IPS-20b (cell line): ENCODE results near the gene SPI1.

Experiments used
- H3K27ac ChIP-seq: one replicate; pipeline ENCODE4 v1.5.1; 2013; ENCODE audit warnings: low read length
- H3K27me3 ChIP-seq: 2 replicates; pipeline ENCODE4 v1.6.1; 2013; ENCODE audit warnings: mild to moderate bottlenecking, low read length, inconsistent platforms; ENCODE audit not compliant: insufficient read depth
- H3K36me3 ChIP-seq: 2 replicates; pipeline ENCODE4 v1.6.1; 2013; ENCODE audit warnings: low read depth, mild to moderate bottlenecking, inconsistent platforms, low read length, moderate library complexity; ENCODE audit not compliant: insufficient read depth
- H3K4me1 ChIP-seq: 2 replicates; pipeline ENCODE4 v1.6.1; 2013; ENCODE audit warnings: mild to moderate bottlenecking, control low read depth, inconsistent platforms, low read length, moderate library complexity; ENCODE audit not compliant: insufficient read depth
- H3K4me3 ChIP-seq: 2 replicates; pipeline ENCODE4 v1.5.1; 2013; ENCODE audit warnings: mild to moderate bottlenecking, low read length, inconsistent platforms
- H3K9ac ChIP-seq: 2 replicates; pipeline ENCODE4 v1.6.1; 2013; ENCODE audit warnings: low read depth, mild to moderate bottlenecking, inconsistent platforms, low read length, moderate library complexity
- H3K9me3 ChIP-seq: 2 replicates; pipeline ENCODE4 v1.6.1; 2013; ENCODE audit warnings: mild to moderate bottlenecking, low read depth, low read length, inconsistent platforms; ENCODE audit not compliant: insufficient read depth

The SPI1 gene

DNA sequence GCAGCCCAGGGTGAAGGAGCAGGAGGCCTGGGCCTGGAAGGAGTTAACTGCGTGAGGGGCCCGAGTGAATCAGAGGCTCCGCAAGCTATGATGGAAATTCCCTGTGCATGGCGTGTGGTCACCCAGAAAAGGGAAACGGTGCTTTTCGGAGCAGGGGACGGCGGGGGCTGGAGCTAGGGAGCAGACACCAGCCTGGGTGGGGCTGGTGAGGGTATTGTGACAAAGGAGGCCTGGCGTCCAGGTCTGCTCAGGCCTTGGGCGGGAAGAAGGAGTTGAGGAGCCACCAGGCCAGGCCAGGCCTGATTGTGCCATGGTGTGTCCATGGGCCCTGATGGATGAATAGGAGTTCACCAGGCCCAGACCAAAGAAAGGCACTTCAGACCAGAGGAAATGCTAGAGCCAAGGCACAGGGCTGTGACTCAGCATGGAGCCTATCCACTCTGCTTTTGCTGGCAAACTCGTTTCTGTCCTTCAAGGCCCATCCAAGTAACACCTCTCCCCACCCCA, 12.8 kb upstream of the SPI1 start:
- Histone ChIP-seq H3K9ac (no peak overlapping the region; the same call in 1 of the 2 replicates), H3K4me3 (no peak overlapping the region), H3K27me3 (no peaks in the 10 kb centered on the region), H3K4me1 (no peaks in the 10 kb centered on the region), H3K9me3 (no peaks in the 10 kb centered on the region), H3K36me3 (no peaks in the 10 kb centered on the region), H3K27ac (no peak overlapping the region)

DNA sequence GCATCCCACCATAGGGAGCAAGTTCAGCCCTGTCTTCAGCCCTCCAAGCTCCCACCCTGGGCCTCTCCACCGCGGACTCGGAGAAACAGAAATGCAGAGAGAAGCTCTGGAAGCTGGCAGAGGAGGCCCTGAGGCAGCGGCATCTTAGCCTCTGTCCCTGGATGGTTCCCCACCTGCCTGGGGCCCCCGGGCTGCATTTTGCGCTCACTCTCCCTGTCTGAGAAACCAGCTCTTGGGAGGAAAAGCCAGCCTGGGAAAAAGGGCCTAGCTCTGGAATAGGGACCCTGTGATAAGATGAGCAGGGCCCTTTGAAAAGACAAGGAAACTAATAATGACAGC, 12.0 kb upstream of the SPI1 start:
- H3K4me3 ChIP-seq, result no peak overlapping the region
- H3K4me1 ChIP-seq, result no peaks in the 10 kb centered on the region
- H3K36me3 ChIP-seq, result no peaks in the 10 kb centered on the region
- no peaks in the 10 kb centered on the region for H3K9me3 ChIP-seq
- no peak overlapping the region for H3K27ac ChIP-seq
- H3K27me3 ChIP-seq, result no peaks in the 10 kb centered on the region
- H3K9ac ChIP-seq, result no peak overlapping the region

GRCh38 chr11:47389577-47390421, 11.5 kb upstream of the SPI1 start:
- H3K27me3 ChIP-seq, result no peaks in the 10 kb centered on the region
- H3K4me3 ChIP-seq, result no peak overlapping the region
- H3K9ac ChIP-seq, result no peak overlapping the region
- no peaks in the 10 kb centered on the region for H3K9me3 ChIP-seq
- no peak overlapping the region for H3K27ac ChIP-seq
- no peaks in the 10 kb centered on the region for H3K4me1 ChIP-seq
- no peaks in the 10 kb centered on the region for H3K36me3 ChIP-seq

- H3K9ac ChIP-seq, result no peak overlapping the region
- H3K36me3 ChIP-seq, result no peaks in the 10 kb centered on the region
- no peaks in the 10 kb centered on the region for H3K27me3 ChIP-seq
- no peak overlapping the region for H3K27ac ChIP-seq
- H3K9me3 ChIP-seq, result no peaks in the 10 kb centered on the region
- no peak overlapping the region for H3K4me3 ChIP-seq
- H3K4me1 ChIP-seq, result no peaks in the 10 kb centered on the region
Measured at GRCh38 chr11:47388697-47389576, 10.6 kb upstream of the SPI1 start.

- Histone ChIP-seq H3K9me3 (no peaks in the 10 kb centered on the region), H3K9ac (no peak overlapping the region), H3K27ac (no peak overlapping the region), H3K27me3 (no peaks in the 10 kb centered on the region), H3K36me3 (no peaks in the 10 kb centered on the region), H3K4me1 (no peaks in the 10 kb centered on the region), H3K4me3 (no peak overlapping the region)
Measured at GRCh38 chr11:47387944-47388696, 9.8 kb upstream of the SPI1 start.

DNA sequence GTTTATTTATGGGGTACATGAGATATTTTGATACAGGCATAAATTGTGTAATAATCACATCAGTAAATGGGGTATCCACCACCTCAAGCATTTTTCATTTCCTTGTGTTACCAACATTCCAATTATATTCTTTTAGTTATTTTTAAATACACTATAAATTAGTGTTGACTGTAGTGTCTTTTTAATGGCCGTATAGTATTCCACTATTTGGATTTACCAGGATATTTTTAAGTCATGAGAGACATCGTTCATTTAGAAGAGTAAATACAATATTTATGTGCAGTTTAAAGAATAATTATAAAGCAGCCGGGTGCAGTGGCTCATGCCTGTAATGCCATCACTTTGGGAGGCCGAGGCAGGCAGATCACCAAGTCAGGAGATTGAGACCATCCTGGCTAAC, 6.2 kb upstream of the SPI1 start:
- no peak overlapping the region for H3K27ac ChIP-seq
- H3K9me3 ChIP-seq, result no peaks in the 10 kb centered on the region
- no peaks in the 10 kb centered on the region for H3K4me1 ChIP-seq
- H3K36me3 ChIP-seq, result no peaks in the 10 kb centered on the region
- H3K4me3 ChIP-seq, result no peak overlapping the region
- H3K27me3 ChIP-seq, result no peaks in the 10 kb centered on the region
- no peak overlapping the region for H3K9ac ChIP-seq

DNA sequence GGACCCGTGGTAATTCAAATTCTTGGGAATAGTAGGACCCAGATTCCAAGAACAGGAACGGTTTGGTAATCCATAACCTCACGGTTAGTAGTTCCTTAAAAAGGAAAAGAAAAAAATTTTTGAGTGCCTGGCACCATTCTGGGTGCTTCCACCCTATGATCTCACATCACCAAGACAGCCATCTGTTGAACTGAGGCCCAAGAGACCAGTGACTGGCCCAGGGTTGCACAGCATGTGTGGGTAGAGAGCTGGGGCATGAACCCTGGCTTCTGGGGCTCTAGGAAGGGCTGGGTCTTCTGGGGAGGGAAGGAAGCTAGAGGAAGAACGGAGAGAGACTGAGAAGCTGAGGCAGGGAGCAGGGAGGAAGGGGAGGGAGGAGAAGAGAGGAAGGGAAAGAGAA, 4.7 kb upstream of the SPI1 start:
- Histone ChIP-seq H3K27me3 (no peaks in the 10 kb centered on the region), H3K4me1 (no peaks in the 10 kb centered on the region), H3K27ac (no peak overlapping the region), H3K9me3 (no peaks in the 10 kb centered on the region), H3K36me3 (no peaks in the 10 kb centered on the region), H3K9ac (no peak overlapping the region), H3K4me3 (no peak overlapping the region)

DNA sequence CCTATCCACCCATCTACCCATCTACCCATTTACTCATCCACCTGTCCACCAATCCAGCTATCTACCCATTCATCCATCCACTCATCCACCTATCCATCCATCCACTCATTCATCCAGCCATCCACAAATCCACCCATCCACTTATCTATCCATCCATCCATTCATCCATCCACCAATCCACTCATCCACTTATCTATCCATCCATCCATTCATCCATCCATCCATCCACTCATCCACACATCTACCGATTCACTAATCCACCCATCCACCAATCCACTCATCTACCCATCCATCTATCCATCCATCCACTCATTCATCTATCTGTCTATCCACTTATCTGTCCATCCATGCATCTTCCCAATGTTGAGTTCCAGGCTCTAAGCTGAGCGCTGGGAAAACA, 1.7 kb upstream of the SPI1 start:
- no peaks in the 10 kb centered on the region for H3K36me3 ChIP-seq
- H3K27ac ChIP-seq, result no peak overlapping the region
- no peaks in the 10 kb centered on the region for H3K4me1 ChIP-seq
- H3K4me3 ChIP-seq, result no peak overlapping the region
- no peaks in the 10 kb centered on the region for H3K9me3 ChIP-seq
- no peak overlapping the region for H3K9ac ChIP-seq
- H3K27me3 ChIP-seq, result no peaks in the 10 kb centered on the region

DNA sequence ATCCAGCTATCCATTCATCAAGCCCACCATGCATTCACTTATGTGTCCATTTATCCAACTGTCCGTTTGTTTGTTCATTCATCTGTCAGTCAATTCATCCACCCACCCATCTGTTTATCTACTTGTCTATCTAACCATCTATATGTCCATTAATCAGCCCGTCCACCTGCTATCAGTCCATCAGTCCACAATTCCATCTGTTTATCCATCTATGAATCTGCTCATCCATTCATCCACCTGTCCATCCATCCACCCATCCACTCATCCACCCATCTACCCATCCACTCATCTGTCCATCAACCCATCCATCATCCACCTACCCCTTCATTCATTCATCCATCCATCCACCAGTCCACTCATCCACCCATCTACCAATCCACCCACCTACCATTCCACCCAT, 970 bp upstream of the SPI1 start:
- Histone ChIP-seq H3K36me3 (no peaks in the 10 kb centered on the region), H3K27me3 (no peaks in the 10 kb centered on the region), H3K9ac (no peak overlapping the region), H3K4me1 (no peaks in the 10 kb centered on the region), H3K4me3 (no peak overlapping the region), H3K27ac (no peak overlapping the region), H3K9me3 (no peaks in the 10 kb centered on the region)

DNA sequence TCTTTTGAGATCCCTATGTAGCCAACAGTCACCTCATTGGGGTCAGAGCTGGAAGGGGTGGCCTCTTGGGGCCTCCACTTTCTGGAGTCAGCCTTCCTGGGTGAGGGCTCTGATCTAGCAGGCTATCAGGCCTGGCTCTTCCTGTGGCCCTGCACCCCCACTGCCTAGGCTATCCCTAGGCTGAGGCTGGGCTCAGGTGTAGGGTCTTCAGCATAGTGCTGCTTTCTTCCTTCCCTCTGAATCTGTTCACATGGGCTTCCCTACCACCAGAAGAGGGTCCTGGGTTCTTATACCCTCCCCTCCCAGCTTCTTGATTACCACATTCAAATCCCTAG, 456 bp upstream of the SPI1 start:
- no peaks in the 10 kb centered on the region for H3K27me3 ChIP-seq
- no peak overlapping the region for H3K27ac ChIP-seq
- H3K4me3 ChIP-seq, result no peak overlapping the region
- H3K36me3 ChIP-seq, result no peaks in the 10 kb centered on the region
- H3K9me3 ChIP-seq, result no peaks in the 10 kb centered on the region
- no peaks in the 10 kb centered on the region for H3K4me1 ChIP-seq
- no peak overlapping the region for H3K9ac ChIP-seq

- Histone ChIP-seq H3K9ac (no peak overlapping the region), H3K9me3 (no peaks in the 10 kb centered on the region), H3K4me1 (no peaks in the 10 kb centered on the region), H3K27ac (no peak overlapping the region), H3K36me3 (no peaks in the 10 kb centered on the region), H3K27me3 (no peaks in the 10 kb centered on the region), H3K4me3 (no peak overlapping the region)
Measured at GRCh38 chr11:47377571-47378009, 757 bp downstream of the SPI1 start.
